ENCODE measurements around the gene PRKCZ.

Gene PRKCZ

DNA sequence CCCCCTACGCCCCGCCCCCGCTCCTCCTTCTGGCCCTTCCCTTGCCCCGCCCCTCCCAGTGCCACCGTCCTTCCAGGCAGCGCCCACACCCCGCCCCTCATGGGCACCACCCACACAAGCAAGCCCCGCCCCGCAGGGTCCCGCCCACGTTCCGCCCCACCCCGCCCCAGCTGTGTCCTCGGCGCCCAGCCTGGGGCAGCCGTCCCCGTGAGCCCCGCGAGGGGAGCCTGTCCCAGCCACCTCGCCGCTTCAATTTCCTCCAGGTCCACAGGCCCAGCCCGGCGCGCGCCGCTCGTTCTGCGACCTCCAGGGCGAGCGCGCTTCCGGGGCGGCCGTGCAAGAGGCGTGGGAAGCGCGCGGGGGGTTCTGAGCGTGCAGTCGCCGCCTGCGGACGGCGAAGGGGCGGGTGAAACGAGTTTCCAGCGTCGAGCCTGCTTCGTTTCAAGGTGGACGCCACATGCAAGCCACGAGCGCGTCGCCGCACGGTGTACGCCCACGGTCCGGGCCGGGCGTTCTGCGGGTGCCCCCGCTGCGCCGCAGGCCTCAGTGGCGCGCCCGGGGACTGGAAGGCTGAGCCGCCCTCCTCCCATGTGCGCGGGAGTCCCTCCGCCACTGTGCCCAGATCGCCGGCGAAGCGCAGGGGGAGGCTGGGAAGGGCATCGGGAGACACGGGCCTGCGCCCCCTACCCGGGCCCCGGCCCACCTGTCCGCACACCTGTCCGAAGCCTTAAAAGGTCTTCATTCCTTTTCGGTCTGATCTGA, 155.2 kb downstream of the PRKCZ start:
- Histone ChIP-seq H3K36me3 (no peaks in the 10 kb centered on the region), H3K27me3 (peaks cover 57% of the 10 kb centered on the region), H3K9me3 (no peaks in the 10 kb centered on the region), H3K4me1 (ENCODE audit: control insufficient read depth in 1 of 2, insufficient read depth in 1 of 2, low read depth in 1 of 2, low read length in 1 of 2) (peaks cover 10 to 16% of the 10 kb centered on the region in 2 experiments), H3K27ac (peak overlapping the region; percentile 72), H3K4me3 (ENCODE audit: low read depth in 1 of 2, low read length in 1 of 2) (peak overlapping the region; percentile 75 to 81)
- TF ChIP-seq, protein P1, sequence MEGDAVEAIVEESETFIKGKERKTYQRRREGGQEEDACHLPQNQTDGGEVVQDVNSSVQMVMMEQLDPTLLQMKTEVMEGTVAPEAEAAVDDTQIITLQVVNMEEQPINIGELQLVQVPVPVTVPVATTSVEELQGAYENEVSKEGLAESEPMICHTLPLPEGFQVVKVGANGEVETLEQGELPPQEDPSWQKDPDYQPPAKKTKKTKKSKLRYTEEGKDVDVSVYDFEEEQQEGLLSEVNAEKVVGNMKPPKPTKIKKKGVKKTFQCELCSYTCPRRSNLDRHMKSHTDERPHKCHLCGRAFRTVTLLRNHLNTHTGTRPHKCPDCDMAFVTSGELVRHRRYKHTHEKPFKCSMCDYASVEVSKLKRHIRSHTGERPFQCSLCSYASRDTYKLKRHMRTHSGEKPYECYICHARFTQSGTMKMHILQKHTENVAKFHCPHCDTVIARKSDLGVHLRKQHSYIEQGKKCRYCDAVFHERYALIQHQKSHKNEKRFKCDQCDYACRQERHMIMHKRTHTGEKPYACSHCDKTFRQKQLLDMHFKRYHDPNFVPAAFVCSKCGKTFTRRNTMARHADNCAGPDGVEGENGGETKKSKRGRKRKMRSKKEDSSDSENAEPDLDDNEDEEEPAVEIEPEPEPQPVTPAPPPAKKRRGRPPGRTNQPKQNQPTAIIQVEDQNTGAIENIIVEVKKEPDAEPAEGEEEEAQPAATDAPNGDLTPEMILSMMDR (IDR thresholded peaks at IDR 0.05): peak; percentile 43

DNA sequence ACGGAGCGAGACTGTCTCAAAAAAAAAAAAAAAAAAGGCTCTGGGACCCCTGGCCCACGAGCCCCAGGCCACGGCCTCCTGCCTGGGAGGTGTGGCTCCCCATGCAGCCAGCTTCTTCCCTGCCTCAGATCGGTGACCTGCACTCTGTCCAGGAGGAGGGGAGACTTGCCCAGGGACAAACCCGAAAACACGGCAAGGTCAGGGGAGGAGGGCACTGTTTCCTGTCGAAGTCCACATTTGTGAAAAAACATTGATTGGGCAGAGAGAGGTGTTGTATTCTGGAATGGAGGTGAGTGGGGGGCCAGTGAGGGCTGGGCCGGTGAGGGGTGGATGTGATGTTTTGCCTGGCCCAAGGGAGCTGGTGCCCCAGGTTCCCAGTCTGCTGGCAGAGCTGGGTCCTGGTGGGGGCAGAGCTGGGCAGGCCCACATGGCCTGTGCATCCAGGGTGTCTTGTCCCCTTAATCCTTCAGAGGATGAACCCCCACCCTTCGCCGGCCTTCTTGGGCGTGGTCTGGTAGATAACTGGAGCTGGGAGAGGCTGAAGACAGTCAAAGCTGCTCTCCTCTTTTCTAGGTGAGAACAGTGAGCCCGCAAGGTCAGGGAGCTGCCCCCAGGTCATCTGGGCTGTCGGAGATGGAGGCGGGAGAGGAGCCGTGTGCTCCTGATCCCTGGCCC, 156.7 kb downstream of the PRKCZ start:
- Histone ChIP-seq H3K27ac (no peak overlapping the region), H3K27me3 (peaks cover 59% of the 10 kb centered on the region), H3K9me3 (no peaks in the 10 kb centered on the region), H3K4me3 (ENCODE audit: low read depth in 1 of 2, low read length in 1 of 2) (no peak overlapping the region), H3K36me3 (no peaks in the 10 kb centered on the region), H3K4me1 (ENCODE audit: control insufficient read depth in 1 of 2, insufficient read depth in 1 of 2, low read depth in 1 of 2, low read length in 1 of 2) (peaks cover 10 to 16% of the 10 kb centered on the region in 2 experiments)
- TF ChIP-seq, protein P1 (IDR thresholded peaks at IDR 0.05): no peak

DNA sequence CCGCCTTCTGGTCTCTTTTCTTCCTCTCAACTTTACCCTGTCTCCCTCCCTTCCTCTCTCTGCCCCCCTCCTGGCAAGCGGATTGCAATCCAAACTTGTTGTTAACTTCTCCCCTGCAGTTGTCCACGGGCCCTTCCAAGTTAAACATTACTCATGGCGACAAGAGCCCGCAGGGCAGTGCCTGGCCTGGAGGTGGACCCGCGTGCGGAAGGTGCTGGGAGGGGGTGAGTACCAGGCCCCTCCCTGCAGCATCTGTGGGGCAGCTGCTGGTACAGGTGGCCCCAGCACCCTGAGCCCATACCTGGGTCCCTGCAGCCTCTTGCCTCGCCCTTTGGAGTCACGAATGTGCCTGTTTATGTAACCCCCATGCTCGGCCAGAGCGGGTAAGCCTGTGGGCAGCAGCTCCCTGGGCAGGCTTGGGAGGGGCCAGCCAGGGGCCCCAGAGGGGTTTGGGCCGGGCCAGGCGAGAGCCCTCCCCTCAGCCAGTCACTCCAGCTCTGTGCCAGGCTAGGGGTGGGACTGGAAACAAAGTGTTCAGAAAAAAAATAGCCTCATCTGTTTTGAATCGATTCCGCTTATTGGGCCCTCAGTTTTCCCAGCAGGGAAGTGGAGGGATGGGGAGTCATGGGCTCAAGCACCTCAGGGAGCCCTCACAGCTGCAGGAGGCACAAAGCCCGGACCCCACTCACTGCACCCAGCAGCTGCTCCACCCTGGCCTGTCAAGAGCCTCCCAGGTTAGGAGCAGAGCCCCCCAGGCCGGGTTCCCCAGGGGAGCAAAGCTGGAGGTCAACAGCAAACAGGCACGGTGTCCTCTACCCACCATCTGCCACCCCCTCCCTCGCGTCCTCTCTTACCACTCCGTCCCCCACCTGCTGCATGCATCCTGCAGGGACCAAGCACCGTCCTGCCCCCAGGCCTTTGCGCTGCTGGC, 158.4 kb downstream of the PRKCZ start:
- H3K27me3 ChIP-seq: peaks cover 75% of the 10 kb centered on the region
- TF ChIP-seq, protein P1 (IDR thresholded peaks at IDR 0.05): no peak
- no peak overlapping the region for H3K4me3 ChIP-seq (ENCODE audit: low read depth in 1 of 2, low read length in 1 of 2)
- peaks cover 19 to 30% of the 10 kb centered on the region in 2 experiments for H3K4me1 ChIP-seq (ENCODE audit: control insufficient read depth in 1 of 2, insufficient read depth in 1 of 2, low read depth in 1 of 2, low read length in 1 of 2)
- no peaks in the 10 kb centered on the region for H3K36me3 ChIP-seq
- no peaks in the 10 kb centered on the region for H3K9me3 ChIP-seq
- no peak overlapping the region for H3K27ac ChIP-seq

DNA sequence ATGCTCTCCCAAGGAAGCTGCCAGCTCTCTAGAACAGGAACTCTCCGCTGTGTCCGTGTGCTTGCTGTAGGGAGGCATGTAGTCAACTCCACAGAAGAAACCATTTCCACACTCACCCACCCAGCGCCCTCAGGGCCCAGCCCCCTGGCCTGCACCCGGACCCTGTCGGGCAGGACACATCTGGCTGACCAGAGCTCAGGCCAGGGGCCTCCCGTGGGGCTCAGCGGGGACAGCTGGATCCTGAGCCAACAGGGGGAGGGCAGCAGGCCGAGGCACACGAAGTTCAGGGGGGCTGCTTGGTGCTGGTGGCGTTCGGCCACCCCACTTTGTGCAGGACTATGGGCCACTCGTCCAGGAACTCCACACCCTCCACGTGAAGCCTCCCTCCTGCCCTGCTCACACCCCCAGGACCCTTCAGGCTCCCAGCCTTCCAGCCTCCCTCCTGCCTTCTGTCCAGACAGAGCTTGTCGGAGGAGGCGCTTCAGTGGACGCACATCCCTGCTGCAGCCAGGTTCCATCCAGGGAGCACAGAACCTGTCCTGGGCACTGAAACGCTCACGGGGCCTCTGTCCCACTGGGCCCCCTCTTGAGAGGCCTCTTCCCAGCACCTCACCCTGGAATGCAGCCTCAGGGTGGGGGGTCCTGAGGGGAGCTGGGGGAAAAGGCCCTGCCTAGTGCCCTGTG, 159.3 kb downstream of the PRKCZ start:
- Histone ChIP-seq H3K9me3 (no peaks in the 10 kb centered on the region), H3K36me3 (no peaks in the 10 kb centered on the region), H3K4me1 (ENCODE audit: control insufficient read depth in 1 of 2, insufficient read depth in 1 of 2, low read depth in 1 of 2, low read length in 1 of 2) (peaks cover 16 to 24% of the 10 kb centered on the region in 2 experiments), H3K27me3 (peaks cover 85% of the 10 kb centered on the region), H3K27ac (no peak overlapping the region), H3K4me3 (ENCODE audit: low read depth in 1 of 2, low read length in 1 of 2) (no peak overlapping the region)
- TF ChIP-seq, protein P1 (IDR thresholded peaks at IDR 0.05): no peak
